ENCODE measurements around the gene TYW1B.
"Not testable (repeated sequence)": the region's sequence is repeated elsewhere in the genome, so short reads cannot be mapped to it uniquely, and the experiment has no call there.

GRCh38 chr7:72803778-72804177 lies 24.2 kb downstream of the TYW1B start:
- TF ChIP-seq CTCF (conservative IDR thresholded peaks at IDR 0.05; ENCODE audit: low read depth, low read length); EZH2 (IDR thresholded peaks at IDR 0.05; ENCODE audit: low read length, unreplicated experiment): not testable (repeated sequence)

Data from PC-3 (cell line).